ENCODE measurements around the gene MDK. TPM values are rescaled to one million over a fixed set of nuclear protein-coding genes. Genes with fewer than 3 reads are reported as not detected.

Gene MDK
- total RNA-seq, 6 experiments from 2014 or later, result 0.35 to 6.4 (median 4.2) TPM

- WGBS (ENCODE audit: insufficient coverage, low coverage, low lambda C conversion rate, missing lambda C conversion rate), result 6% methylated on average over 13 of the region's 49 CpGs
- Histone ChIP-seq H3K27me3 (peaks cover 7 to 15% of the 10 kb centered on the region in 2 donors), H3K27ac (no peak overlapping the region), H3K4me3 (no peak overlapping the region), H3K9me3 (no peaks in the 10 kb centered on the region), H3K4me1 (peaks cover 0 to 35% (median 3%) of the 10 kb centered on the region in 4 donors), H3K36me3 (no peaks in the 10 kb centered on the region)
- intact Hi-C loops (cut with DNase I), result no loop called here
- no peak for TF ChIP-seq POLR2A (IDR thresholded peaks at IDR 0.05)
- TF ChIP-seq, protein P1, sequence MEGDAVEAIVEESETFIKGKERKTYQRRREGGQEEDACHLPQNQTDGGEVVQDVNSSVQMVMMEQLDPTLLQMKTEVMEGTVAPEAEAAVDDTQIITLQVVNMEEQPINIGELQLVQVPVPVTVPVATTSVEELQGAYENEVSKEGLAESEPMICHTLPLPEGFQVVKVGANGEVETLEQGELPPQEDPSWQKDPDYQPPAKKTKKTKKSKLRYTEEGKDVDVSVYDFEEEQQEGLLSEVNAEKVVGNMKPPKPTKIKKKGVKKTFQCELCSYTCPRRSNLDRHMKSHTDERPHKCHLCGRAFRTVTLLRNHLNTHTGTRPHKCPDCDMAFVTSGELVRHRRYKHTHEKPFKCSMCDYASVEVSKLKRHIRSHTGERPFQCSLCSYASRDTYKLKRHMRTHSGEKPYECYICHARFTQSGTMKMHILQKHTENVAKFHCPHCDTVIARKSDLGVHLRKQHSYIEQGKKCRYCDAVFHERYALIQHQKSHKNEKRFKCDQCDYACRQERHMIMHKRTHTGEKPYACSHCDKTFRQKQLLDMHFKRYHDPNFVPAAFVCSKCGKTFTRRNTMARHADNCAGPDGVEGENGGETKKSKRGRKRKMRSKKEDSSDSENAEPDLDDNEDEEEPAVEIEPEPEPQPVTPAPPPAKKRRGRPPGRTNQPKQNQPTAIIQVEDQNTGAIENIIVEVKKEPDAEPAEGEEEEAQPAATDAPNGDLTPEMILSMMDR (IDR thresholded peaks at IDR 0.05), result no peak
- DNase-seq, result peak in 1 of 3 donors; percentile 44
- ATAC-seq, result no peak
Measured at GRCh38 chr11:46390331-46391171, 9.1 kb downstream of the MDK start.

- H3K4me1 ChIP-seq, result peaks cover 0 to 35% (median 3%) of the 10 kb centered on the region in 4 donors
- DNase-seq (peak in 1 of 3 donors; percentile 39), ATAC-seq (no peak)
- H3K36me3 ChIP-seq, result no peaks in the 10 kb centered on the region
- H3K27me3 ChIP-seq, result peaks cover 7 to 15% of the 10 kb centered on the region in 2 donors
- WGBS (ENCODE audit: insufficient coverage, low coverage, low lambda C conversion rate, missing lambda C conversion rate), result 0% methylated on average over 6 of the region's 31 CpGs
- H3K9me3 ChIP-seq, result no peaks in the 10 kb centered on the region
- TF ChIP-seq, protein P1 (IDR thresholded peaks at IDR 0.05), result no peak
- no peak for TF ChIP-seq POLR2A (IDR thresholded peaks at IDR 0.05)
- peak overlapping the region in 1 of 3 donors; percentile 40 for H3K4me3 ChIP-seq
- no peak overlapping the region for H3K27ac ChIP-seq
- intact Hi-C loops (cut with DNase I), result no loop called here
Measured at GRCh38 chr11:46391186-46391577, 9.7 kb downstream of the MDK start.

DNA sequence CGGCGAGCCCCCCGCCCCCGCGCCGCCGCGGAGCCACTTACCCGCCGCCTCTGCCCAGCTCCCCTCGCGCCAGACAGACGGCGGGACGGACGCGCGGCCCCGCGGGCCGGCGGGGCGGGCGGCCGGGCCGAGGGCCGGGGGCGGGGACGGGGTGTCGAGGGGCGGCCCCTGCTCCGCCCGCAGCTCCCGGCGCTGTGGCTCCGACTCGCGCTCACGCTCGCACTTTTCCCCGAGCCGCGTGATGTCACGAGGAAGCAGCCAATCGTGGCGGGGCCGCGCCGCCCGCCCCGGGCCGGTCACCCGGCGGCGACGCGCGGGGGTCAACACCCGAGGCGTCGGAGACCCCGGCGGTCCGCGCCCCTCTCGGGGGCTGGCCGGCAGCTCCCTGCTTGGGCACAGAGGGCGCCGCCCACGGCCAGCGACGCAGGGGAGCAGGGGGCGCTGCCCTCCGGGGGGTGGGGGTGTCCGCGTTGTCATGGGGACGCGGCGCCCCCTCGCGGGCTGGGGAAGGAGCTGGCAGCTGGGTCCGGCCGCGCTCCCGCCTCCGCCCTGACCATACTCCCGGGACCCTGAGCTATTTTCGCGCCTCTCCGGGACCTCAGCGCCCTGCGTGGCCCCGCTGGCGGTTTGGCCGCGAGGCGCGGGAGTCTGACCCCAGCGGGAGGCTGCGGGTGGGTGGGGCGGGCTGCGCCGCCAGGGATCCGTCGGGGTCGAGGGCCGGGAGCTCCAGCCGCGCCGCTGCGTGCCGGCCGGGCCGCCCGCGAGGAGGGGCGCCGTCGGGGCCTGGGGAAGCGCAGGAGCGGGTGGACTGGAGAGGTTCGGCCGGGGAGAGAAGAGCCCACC is 10.3 kb downstream of the MDK start, which contains the start of gene CHRM4:
CHRM4 (minus strand) TSS at position 199 of the 843 bp plus-strand sequence. CDS start 5,219 bp downstream, outside the sequence.
- intact Hi-C loops (cut with DNase I), result no loop called here
- Histone ChIP-seq H3K27me3 (peaks cover 7 to 15% of the 10 kb centered on the region in 2 donors), H3K4me1 (peaks cover 0 to 35% (median 3%) of the 10 kb centered on the region in 4 donors), H3K4me3 (peak within 1 kb of the TSS; percentile 9 to 40 (median 20)), H3K36me3 (no peaks in the 10 kb centered on the region), H3K27ac (no peak within 1 kb of the TSS), H3K9me3 (no peaks in the 10 kb centered on the region)
- ATAC-seq (no peak), DNase-seq (peak in 1 of 3 donors; percentile 45)
- TF ChIP-seq POLR2A (IDR thresholded peaks at IDR 0.05), result no peak
- 0% methylated on average over 19 of the region's 123 CpGs for WGBS (ENCODE audit: insufficient coverage, low coverage, low lambda C conversion rate, missing lambda C conversion rate)

- intact Hi-C loops (cut with DNase I), result no loop called here
- Histone ChIP-seq H3K27ac (no peak overlapping the region), H3K9me3 (no peaks in the 10 kb centered on the region), H3K36me3 (peaks cover 0 to 5% (median 2%) of the 10 kb centered on the region in 4 donors), H3K4me1 (peaks cover 0 to 35% (median 3%) of the 10 kb centered on the region in 4 donors), H3K27me3 (peaks cover 7 to 15% of the 10 kb centered on the region in 2 donors), H3K4me3 (peak overlapping the region; percentile 9 to 40 (median 16))
- peak; percentile 89 to 94 (median 94) for DNase-seq
- 13% methylated on average over 25 of the region's 71 CpGs for WGBS (ENCODE audit: insufficient coverage, low coverage, low lambda C conversion rate, missing lambda C conversion rate)
- no peak for TF ChIP-seq POLR2A (IDR thresholded peaks at IDR 0.05)
- peak; percentile 94 to 96 (median 95) for ATAC-seq
Measured at GRCh38 chr11:46392421-46393230, 11.2 kb downstream of the MDK start.

GRCh38 chr11:46393231-46393616 is 11.8 kb downstream of the MDK start:
- Histone ChIP-seq H3K4me1 (peaks cover 0 to 35% (median 3%) of the 10 kb centered on the region in 4 donors), H3K9me3 (no peaks in the 10 kb centered on the region), H3K27ac (no peak overlapping the region), H3K4me3 (peak overlapping the region in 1 of 3 donors; percentile 35), H3K36me3 (peaks cover 0 to 8% (median 2%) of the 10 kb centered on the region in 4 donors), H3K27me3 (peaks cover 7 to 15% of the 10 kb centered on the region in 2 donors)
- ATAC-seq, result no peak
- intact Hi-C loops (cut with DNase I), result no loop called here
- TF ChIP-seq POLR2A (IDR thresholded peaks at IDR 0.05), result no peak
- TF ChIP-seq, protein P1 (IDR thresholded peaks at IDR 0.05), result no peak
- no peak for DNase-seq
- WGBS (ENCODE audit: insufficient coverage, low coverage, low lambda C conversion rate, missing lambda C conversion rate), result 80% methylated on average over 1 of the region's 4 CpGs

Measured in right lobe of liver (tissue), 6 donors.